ENCODE results near the gene EVPL.

The EVPL gene

DNA sequence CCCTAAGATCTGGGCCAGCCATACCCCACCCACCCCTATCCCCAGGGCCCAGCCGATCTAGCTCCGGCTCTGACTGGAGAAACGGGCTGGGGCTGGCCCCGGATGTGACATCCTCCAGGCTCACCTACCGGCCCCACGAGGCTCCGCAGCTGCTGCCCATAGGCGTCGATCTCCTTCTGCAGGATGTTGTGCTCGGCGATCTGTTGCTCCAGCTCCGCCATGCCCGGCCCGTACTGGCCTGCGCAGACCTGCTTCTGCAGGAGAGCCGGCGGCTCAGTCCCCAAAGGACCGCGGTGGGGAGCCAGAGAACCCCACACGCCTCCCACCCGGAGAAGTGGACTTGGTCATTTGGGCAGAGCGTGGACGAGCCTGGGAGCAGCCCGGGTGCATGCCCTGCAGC lies 4.8 kb downstream of the EVPL start:
- Histone ChIP-seq H3K14ac (ENCODE audit: low read length in 2 of 2) (no peak overlapping the region), H3K79me1 (replicated peaks; ENCODE audit: low read length, poor library complexity, severe bottlenecking) (no peaks in the 10 kb centered on the region), H3K36me3 (ENCODE audit: control insufficient read depth in 1 of 2, insufficient read depth in 2 of 2, low read depth in 1 of 2, low read length in 2 of 2) (no peaks in the 10 kb centered on the region), H3K9me3 (ENCODE audit: control insufficient read depth, low read length) (no peaks in the 10 kb centered on the region), H3K27ac (ENCODE audit: low read length, poor library complexity, severe bottlenecking) (no peak overlapping the region), H3K23ac (ENCODE audit: low read length in 2 of 2) (no peak overlapping the region), H3K9ac (ENCODE audit: low read length) (no peak overlapping the region), H2AFZ (ENCODE audit: low read depth, low read length) (no peak overlapping the region), H3K4me3 (ENCODE audit: insufficient read depth in 1 of 2, low read depth in 1 of 2, low read length in 2 of 2) (no peak overlapping the region), H3K18ac (ENCODE audit: low read depth in 1 of 2, low read length in 2 of 2) (no peak overlapping the region), H3K27me3 (ENCODE audit: control insufficient read depth in 1 of 2, insufficient read depth in 1 of 2, low read length in 2 of 2) (peaks cover 0 to 57% of the 10 kb centered on the region in 2 experiments), H3K4me2 (ENCODE audit: low read length, poor library complexity, severe bottlenecking) (no peak overlapping the region), H2AK5ac (ENCODE audit: low read length, severe bottlenecking) (no peak overlapping the region), H4K8ac (ENCODE audit: low read length) (no peak overlapping the region), H3K4me1 (ENCODE audit: control insufficient read depth, insufficient read depth, low read depth, low read length) (peaks cover 14% of the 10 kb centered on the region), H2BK5ac (ENCODE audit: low read depth, low read length, poor library complexity, severe bottlenecking) (no peak overlapping the region), H2BK12ac (ENCODE audit: low read length in 2 of 2) (no peak overlapping the region), H4K91ac (ENCODE audit: low read length) (no peak overlapping the region), H2BK120ac (ENCODE audit: low read depth, low read length) (no peak overlapping the region), H3K4ac (ENCODE audit: low read depth in 1 of 2, low read length in 2 of 2) (no peak overlapping the region), H2BK15ac (ENCODE audit: low read depth, poor library complexity, severe bottlenecking) (no peak overlapping the region)
- DNase-seq = no peak
- 89% methylated on average over 24 of the region's 24 CpGs for WGBS

- Histone ChIP-seq H3K9ac (ENCODE audit: low read length) (no peak overlapping the region), H2BK15ac (ENCODE audit: low read depth, poor library complexity, severe bottlenecking) (no peak overlapping the region), H3K79me1 (replicated peaks; ENCODE audit: low read length, poor library complexity, severe bottlenecking) (no peaks in the 10 kb centered on the region), H3K9me3 (ENCODE audit: control insufficient read depth, low read length) (no peaks in the 10 kb centered on the region), H2BK5ac (ENCODE audit: low read depth, low read length, poor library complexity, severe bottlenecking) (no peak overlapping the region), H3K36me3 (ENCODE audit: control insufficient read depth in 1 of 2, insufficient read depth in 2 of 2, low read depth in 1 of 2, low read length in 2 of 2) (no peaks in the 10 kb centered on the region), H3K4me3 (ENCODE audit: insufficient read depth in 1 of 2, low read depth in 1 of 2, low read length in 2 of 2) (no peak overlapping the region), H4K91ac (ENCODE audit: low read length) (no peak overlapping the region), H2BK12ac (ENCODE audit: low read length in 2 of 2) (no peak overlapping the region), H2BK120ac (ENCODE audit: low read depth, low read length) (no peak overlapping the region), H2AK5ac (ENCODE audit: low read length, severe bottlenecking) (no peak overlapping the region), H3K4me2 (ENCODE audit: low read length, poor library complexity, severe bottlenecking) (no peak overlapping the region), H3K4me1 (ENCODE audit: control insufficient read depth, insufficient read depth, low read depth, low read length) (peaks cover 13% of the 10 kb centered on the region), H3K14ac (ENCODE audit: low read length in 2 of 2) (no peak overlapping the region), H3K18ac (ENCODE audit: low read depth in 1 of 2, low read length in 2 of 2) (no peak overlapping the region), H4K8ac (ENCODE audit: low read length) (no peak overlapping the region), H3K27me3 (ENCODE audit: control insufficient read depth in 1 of 2, insufficient read depth in 1 of 2, low read length in 2 of 2) (peaks cover 0 to 66% of the 10 kb centered on the region in 2 experiments), H3K23ac (ENCODE audit: low read length in 2 of 2) (no peak overlapping the region), H3K4ac (ENCODE audit: low read depth in 1 of 2, low read length in 2 of 2) (no peak overlapping the region), H2AFZ (ENCODE audit: low read depth, low read length) (no peak overlapping the region), H3K27ac (ENCODE audit: low read length, poor library complexity, severe bottlenecking) (no peak overlapping the region)
- 69% methylated on average over 6 of the region's 6 CpGs for WGBS
- no peak for DNase-seq
These were observed 7.2 kb downstream of the EVPL start for GRCh38 chr17:76019833-76020467.

DNA sequence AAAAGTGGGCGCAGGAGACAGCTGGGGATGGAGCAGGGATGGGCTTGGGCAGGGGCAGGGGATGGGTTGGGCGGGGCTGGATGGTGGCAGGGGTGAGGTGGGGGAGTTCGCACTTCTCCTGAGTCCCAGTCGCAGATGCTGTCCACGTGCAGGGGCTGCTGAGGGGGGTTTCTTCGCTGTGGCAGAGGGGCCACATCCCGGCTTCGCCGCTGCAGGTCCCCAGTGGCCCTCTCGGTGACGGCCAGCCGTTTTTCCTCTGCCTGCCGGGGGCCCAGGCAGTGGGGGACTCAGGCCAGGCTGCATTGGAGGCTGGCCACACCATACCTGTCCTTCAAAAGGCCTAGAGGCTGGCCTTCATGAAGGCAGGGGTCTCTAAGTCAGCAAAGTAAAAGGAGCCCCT lies 8.3 kb downstream of the EVPL start:
- Histone ChIP-seq H3K4me3 (ENCODE audit: insufficient read depth in 1 of 2, low read depth in 1 of 2, low read length in 2 of 2) (no peak overlapping the region), H2BK15ac (ENCODE audit: low read depth, poor library complexity, severe bottlenecking) (no peak overlapping the region), H3K4me1 (ENCODE audit: control insufficient read depth, insufficient read depth, low read depth, low read length) (peaks cover 18% of the 10 kb centered on the region), H3K27ac (ENCODE audit: low read length, poor library complexity, severe bottlenecking) (no peak overlapping the region), H3K4me2 (ENCODE audit: low read length, poor library complexity, severe bottlenecking) (no peak overlapping the region), H4K91ac (ENCODE audit: low read length) (no peak overlapping the region), H2AK5ac (ENCODE audit: low read length, severe bottlenecking) (no peak overlapping the region), H2BK120ac (ENCODE audit: low read depth, low read length) (no peak overlapping the region), H3K4ac (ENCODE audit: low read depth in 1 of 2, low read length in 2 of 2) (no peak overlapping the region), H3K9me3 (ENCODE audit: control insufficient read depth, low read length) (no peaks in the 10 kb centered on the region), H3K79me1 (replicated peaks; ENCODE audit: low read length, poor library complexity, severe bottlenecking) (no peaks in the 10 kb centered on the region), H2BK5ac (ENCODE audit: low read depth, low read length, poor library complexity, severe bottlenecking) (no peak overlapping the region), H3K14ac (ENCODE audit: low read length in 2 of 2) (no peak overlapping the region), H3K23ac (ENCODE audit: low read length in 2 of 2) (no peak overlapping the region), H3K9ac (ENCODE audit: low read length) (no peak overlapping the region), H4K8ac (ENCODE audit: low read length) (no peak overlapping the region), H2BK12ac (ENCODE audit: low read length in 2 of 2) (no peak overlapping the region), H2AFZ (ENCODE audit: low read depth, low read length) (no peak overlapping the region), H3K36me3 (ENCODE audit: control insufficient read depth in 1 of 2, insufficient read depth in 2 of 2, low read depth in 1 of 2, low read length in 2 of 2) (no peaks in the 10 kb centered on the region), H3K18ac (ENCODE audit: low read depth in 1 of 2, low read length in 2 of 2) (no peak overlapping the region), H3K27me3 (ENCODE audit: control insufficient read depth in 1 of 2, insufficient read depth in 1 of 2, low read length in 2 of 2) (peaks cover 0 to 69% of the 10 kb centered on the region in 2 experiments)
- no peak for DNase-seq
- 90% methylated on average over 13 of the region's 13 CpGs for WGBS

- Histone ChIP-seq H3K9me3 (ENCODE audit: control insufficient read depth, low read length) (no peaks in the 10 kb centered on the region), H3K4ac (ENCODE audit: low read depth in 1 of 2, low read length in 2 of 2) (no peak overlapping the region), H2AK5ac (ENCODE audit: low read length, severe bottlenecking) (no peak overlapping the region), H3K79me1 (replicated peaks; ENCODE audit: low read length, poor library complexity, severe bottlenecking) (no peaks in the 10 kb centered on the region), H3K4me3 (ENCODE audit: insufficient read depth in 1 of 2, low read depth in 1 of 2, low read length in 2 of 2) (no peak overlapping the region), H3K23ac (ENCODE audit: low read length in 2 of 2) (no peak overlapping the region), H2BK15ac (ENCODE audit: low read depth, poor library complexity, severe bottlenecking) (no peak overlapping the region), H2AFZ (ENCODE audit: low read depth, low read length) (no peak overlapping the region), H2BK12ac (ENCODE audit: low read length in 2 of 2) (no peak overlapping the region), H3K4me2 (ENCODE audit: low read length, poor library complexity, severe bottlenecking) (no peak overlapping the region), H2BK5ac (ENCODE audit: low read depth, low read length, poor library complexity, severe bottlenecking) (no peak overlapping the region), H3K18ac (ENCODE audit: low read depth in 1 of 2, low read length in 2 of 2) (no peak overlapping the region), H4K91ac (ENCODE audit: low read length) (no peak overlapping the region), H3K27ac (ENCODE audit: low read length, poor library complexity, severe bottlenecking) (no peak overlapping the region), H3K27me3 (ENCODE audit: control insufficient read depth in 1 of 2, insufficient read depth in 1 of 2, low read length in 2 of 2) (peaks cover 0 to 68% of the 10 kb centered on the region in 2 experiments), H3K14ac (ENCODE audit: low read length in 2 of 2) (no peak overlapping the region), H4K8ac (ENCODE audit: low read length) (no peak overlapping the region), H3K4me1 (ENCODE audit: control insufficient read depth, insufficient read depth, low read depth, low read length) (peaks cover 23% of the 10 kb centered on the region), H3K9ac (ENCODE audit: low read length) (no peak overlapping the region), H3K36me3 (ENCODE audit: control insufficient read depth in 1 of 2, insufficient read depth in 2 of 2, low read depth in 1 of 2, low read length in 2 of 2) (no peaks in the 10 kb centered on the region), H2BK120ac (ENCODE audit: low read depth, low read length) (no peak overlapping the region)
- 88% methylated on average over 11 of the region's 11 CpGs for WGBS
- no peak for DNase-seq
These were observed 8.8 kb downstream of the EVPL start for GRCh38 chr17:76018340-76018680.

All from mesenchymal stem cell (in vitro differentiated cells and primary cell).